ENCODE results near the gene WDR31.

- no peak for TF ChIP-seq CTCF (IDR thresholded peaks at IDR 0.05)
- TF ChIP-seq POLR2A (IDR thresholded peaks at IDR 0.05): no peak
Observed at GRCh38 chr9:113361304-113362018, 21.4 kb upstream of the WDR31 start.
